C1 segment of cervical spinal cord (tissue), 14 donors: Measurements from ENCODE around the gene HOXD3.

Source experiments
- DNase-seq, 14 donors: peaks; one replicate each; lab custom pipeline; 2025; lab: John Stamatoyannopoulos, UW

HOXD3 gene

GRCh38 chr2:176162911-176163671 is 6.0 kb downstream of the HOXD3 start:
- DNase-seq: peak in 1 of 14 donors; percentile 12

DNA sequence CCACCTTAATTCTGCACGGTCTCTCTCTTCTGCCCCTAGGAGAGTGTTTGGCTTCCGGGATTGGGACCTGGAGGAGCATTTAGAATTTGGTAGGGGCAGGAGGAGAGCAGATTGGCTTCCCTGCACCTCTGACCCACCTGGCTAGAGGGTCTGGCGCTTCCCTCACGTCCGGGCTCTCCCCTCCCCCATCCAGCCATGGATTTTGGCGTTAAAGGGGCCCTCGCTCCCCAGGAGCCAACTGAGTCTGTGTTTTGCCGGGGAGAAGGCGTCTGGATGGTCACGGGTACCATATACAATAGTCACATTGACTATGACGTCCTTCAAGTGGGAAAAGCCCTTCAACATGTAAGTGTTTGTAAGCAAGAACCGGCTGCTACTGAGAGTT is 6.6 kb downstream of the HOXD3 start:
- no peak for DNase-seq

- DNase-seq: no peak
These were observed 7.1 kb downstream of the HOXD3 start for GRCh38 chr2:176164201-176164600.

DNA sequence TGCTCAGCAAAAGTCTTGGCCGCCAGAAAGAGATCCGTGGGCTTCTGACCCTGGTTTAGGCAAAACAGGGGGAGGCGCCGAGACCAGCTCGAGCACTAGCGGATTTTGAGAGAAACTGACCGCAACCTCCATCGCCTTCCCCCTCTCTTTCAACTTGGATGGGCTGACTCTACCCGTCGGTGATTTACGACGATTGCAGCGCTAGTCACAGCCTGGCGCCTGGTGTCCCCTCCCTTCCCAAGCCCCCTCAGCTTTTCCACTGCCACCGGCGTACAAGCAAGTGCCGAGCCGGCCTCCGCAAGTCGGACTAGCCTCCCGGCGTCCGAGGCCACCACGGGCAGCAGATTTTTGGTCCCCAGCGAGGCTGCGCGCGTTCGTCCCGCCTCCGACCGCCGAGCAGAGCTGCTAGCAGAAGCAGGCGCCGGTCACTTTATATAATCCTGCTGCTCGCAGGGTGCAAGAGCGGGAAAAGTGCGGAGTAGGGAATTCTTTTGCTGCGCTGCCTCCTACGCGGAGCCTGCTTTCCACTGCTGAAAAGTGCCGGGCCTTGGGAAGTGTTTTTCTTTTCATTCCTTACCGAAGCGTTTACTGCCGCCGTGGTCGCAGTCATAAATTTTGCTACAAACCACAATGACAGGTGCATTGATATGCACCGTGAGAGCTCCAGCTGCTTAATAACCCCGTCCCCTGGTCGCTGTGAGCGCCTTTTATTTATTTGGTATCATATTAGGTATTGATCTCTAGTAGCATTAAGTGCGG is 7.7 kb downstream of the HOXD3 start:
- no peak for DNase-seq

- peak in 4 of 14 donors; percentile 17 to 55 (median 28) for DNase-seq
These were observed 8.4 kb downstream of the HOXD3 start for GRCh38 chr2:176165370-176166050.

- no peak for DNase-seq
These were observed 9.2 kb downstream of the HOXD3 start for GRCh38 chr2:176166272-176166671.

DNA sequence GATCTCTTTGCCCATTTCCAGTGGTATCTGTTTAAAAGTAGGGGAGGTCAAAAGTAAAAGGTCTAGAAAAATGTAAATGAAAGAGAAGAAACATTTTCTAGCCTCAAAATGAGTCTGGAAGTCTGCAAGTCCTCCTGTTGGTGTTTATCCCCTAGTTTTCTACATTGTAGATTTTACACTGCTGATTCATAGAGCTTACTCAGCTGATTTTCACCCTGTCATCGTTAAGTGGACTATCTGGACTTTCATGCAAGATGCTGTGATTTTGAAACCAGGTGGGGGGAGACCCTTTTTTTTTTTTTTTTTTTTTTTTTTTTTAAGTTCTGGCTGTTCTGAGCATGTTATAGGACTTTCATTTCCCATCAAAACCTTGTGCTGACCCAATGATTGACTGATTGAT is 10.3 kb downstream of the HOXD3 start:
- DNase-seq: no peak

DNA sequence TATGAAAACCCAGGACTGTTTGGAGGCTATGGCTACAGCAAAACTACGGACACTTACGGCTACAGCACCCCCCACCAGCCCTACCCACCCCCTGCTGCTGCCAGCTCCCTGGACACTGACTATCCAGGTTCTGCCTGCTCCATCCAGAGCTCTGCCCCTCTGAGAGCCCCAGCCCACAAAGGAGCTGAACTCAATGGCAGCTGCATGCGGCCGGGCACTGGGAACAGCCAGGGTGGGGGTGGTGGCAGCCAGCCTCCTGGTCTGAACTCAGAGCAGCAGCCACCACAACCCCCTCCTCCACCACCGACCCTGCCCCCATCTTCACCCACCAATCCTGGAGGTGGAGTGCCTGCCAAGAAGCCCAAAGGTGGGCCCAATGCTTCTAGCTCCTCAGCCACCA is 12.1 kb downstream of the HOXD3 start:
- no peak for DNase-seq

- DNase-seq: no peak
These were observed 12.6 kb downstream of the HOXD3 start for GRCh38 chr2:176169711-176170110.

DNA sequence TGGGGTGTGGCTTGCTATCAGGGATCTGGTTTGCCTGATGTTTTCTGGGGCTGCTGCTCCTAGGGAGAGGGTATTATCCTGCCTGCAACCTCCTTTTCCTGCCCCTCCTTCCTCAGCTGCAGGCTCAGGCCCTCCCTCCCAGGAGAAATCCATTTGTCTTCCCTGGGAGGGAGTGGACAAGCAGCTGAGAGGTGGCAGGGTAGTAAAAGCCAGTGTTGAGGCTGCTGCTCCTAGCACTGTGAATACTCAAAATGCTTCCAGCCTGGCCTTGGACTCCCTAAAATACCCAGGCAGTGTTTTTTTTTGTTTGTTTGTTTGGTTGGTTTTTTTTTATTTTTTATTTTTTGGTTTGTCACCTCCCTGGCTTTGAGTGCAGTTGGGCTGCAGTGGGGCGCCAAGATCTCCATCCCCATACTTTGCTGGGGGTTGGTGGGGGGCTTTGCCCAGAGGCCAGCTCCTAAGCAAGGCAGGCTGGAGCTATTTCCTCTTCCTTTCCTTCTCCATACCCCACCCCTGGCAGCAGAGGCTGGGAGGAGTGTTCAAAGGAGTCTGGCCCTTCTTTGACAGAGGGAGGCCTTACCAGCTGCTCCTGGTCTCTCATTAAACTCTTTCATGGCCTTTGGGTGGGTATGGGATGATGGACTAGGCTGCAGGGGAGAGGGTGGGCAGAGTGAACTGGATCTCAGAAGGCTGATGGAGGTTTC is 13.6 kb downstream of the HOXD3 start:
- DNase-seq: no peak

GRCh38 chr2:176171351-176172006 is 14.4 kb downstream of the HOXD3 start:
- DNase-seq: peak in 7 of 14 donors; percentile 29 to 70 (median 56)

DNA sequence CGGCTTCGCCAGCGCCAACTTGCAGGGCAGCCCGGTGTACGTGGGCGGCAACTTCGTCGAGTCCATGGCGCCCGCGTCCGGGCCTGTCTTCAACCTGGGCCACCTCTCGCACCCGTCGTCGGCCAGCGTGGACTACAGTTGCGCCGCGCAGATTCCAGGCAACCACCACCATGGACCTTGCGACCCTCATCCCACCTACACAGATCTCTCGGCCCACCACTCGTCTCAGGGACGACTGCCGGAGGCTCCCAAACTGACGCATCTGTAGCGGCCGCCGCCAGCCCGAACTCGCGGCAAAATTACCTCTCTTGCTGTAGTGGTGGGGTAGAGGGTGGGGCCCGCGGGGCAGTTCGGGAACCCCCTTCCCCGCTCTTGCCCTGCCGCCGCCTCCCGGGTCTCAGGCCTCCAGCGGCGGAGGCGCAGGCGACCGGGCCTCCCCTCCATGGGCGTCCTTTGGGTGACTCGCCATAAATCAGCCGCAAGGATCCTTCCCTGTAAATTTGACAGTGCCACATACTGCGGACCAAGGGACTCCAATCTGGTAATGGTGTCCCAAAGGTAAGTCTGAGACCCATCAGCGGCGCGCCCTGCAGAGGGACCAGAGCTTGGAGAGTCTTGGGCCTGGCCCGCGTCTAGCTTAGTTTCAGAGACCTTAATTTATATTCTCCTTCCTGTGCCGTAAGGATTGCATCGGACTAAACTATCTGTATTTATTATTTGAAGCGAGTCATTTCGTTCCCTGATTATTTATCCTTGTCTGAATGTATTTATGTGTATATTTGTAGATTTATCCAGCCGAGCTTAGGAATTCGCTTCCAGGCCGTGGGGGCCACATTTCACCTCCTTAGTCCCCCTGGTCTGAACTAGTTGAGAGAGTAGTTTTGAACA is 15.1 kb downstream of the HOXD3 start:
- DNase-seq: peak in 3 of 14 donors; percentile 15 to 61 (median 41)

DNA sequence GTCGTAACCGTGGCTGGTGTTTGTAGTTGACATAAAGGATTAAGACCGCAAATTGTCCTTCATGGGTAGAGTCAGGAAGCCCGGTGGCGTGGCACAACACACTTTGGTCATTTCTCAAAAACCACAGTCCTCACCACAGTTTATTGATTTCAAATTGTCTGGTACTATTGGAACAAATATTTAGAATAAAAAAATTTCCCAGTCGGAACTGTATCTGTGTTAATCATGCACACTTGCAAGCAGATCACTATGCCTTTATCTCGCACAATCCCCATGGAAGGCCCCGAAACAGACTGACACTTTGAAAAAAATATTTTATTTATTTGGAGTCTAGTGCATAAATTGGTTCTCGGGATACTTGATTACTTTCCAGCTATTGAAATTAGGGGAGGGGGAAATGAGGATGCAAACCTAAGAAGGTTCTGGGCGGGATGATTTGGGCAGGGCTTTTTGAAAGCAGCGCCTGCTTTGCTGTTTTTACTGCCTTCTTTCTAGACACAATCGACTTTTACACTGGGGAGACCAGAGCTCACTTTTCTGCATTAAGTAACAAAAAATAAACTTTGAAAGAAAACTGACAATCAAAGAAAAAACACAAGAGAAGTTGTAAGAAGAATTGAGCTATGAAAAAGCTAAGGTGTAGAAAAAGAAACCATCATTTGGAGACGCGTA is 15.9 kb downstream of the HOXD3 start:
- no peak for DNase-seq

DNA sequence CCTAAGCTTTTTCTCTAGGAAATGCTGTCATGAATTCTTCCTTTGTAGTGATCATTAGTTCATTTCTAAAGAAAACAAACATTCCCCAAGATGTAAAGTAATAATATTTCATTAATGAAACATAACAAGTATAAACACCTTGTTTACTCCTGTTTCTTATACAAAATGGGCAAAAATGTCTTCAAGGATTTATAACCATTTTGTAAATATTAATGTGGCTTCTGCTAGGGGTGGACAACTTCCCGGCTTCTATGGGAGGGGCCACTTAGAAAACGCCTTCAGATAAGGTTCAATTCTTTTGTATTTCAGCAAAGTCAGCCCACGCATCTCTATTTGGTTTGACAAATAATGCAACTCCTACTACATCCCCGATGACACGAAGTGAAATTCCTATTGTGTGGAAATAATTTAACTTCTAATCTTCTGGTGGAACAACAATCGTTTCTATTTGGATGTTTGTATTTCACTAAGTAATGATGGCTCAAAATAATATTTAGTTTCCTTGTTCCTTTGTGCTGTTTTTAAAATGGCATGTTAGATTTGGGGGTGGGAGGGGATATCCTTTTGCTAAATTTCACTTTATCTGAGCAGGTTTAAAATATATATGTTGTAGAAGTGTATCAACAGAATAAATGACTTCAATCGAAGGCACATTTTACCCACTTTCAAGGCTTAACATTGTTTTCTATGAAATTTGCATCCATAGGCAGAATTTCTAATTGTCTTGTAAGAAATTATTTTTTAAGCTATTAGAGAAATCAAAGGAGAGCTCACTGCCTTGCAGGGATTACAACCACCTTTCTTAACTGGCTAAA is 16.7 kb downstream of the HOXD3 start:
- DNase-seq: no peak

DNA sequence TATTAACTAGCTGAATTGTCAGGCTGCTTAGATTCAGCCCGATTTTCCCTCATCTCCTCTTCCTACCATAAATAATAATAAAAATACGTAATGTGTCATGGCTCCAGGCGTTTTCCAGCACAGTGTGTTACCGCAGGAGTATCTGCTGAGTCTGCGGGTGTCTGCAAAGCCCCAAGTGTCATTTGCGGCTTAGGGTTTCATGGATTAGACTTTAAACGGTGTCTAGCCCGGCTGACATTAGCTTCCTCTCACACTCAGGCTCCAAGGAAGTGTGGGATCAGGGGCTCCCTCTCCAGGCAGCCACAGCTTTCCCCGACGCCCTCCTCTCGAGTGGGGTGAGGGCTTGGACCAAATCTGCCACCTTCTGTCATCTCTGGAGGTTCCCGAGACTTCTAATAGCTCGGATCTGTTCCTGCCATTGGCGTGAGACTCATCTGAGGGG is 17.3 kb downstream of the HOXD3 start:
- DNase-seq: peak in 6 of 14 donors; percentile 56 to 77 (median 63)

- DNase-seq: peak in 12 of 14 donors; percentile 29 to 89 (median 76)
These were observed 18.0 kb downstream of the HOXD3 start for GRCh38 chr2:176174824-176175708.
